Neural progenitor cell (in vitro differentiated cells): ENCODE results near the gene GSDME. TPM values are rescaled to one million over a fixed set of nuclear protein-coding genes. Genes with fewer than 3 reads are reported as not detected.

Source experiments
- DNase-seq: peaks from one replicate; pipeline ENCODE4 v3.0.0-alpha.2; 2016; ENCODE audit warnings: low spot score
- H2AFZ ChIP-seq: fragments of 200-600 bp; sonication (generic); replicated peaks from 2 replicates; pipeline ENCODE4 v1.6.1; 2016; ENCODE audit warnings: antibody characterized with exemption
- H3F3A ChIP-seq: fragments of 200-600 bp; sonication (generic); 2 replicates; pipeline ENCODE4 v1.6.1; 2016; ENCODE audit warnings: antibody characterized with exemption, low read depth
- H3K27ac ChIP-seq: fragments of 200-600 bp; sonication (generic); 2 replicates; pipeline ENCODE4 v1.5.1; 2016; ENCODE audit warnings: mild to moderate bottlenecking
- H3K27me3 ChIP-seq: fragments of 200-600 bp; sonication (generic); 2 replicates; pipeline ENCODE4 v1.6.1; 2016; ENCODE audit warnings: mild to moderate bottlenecking, moderate library complexity
- H3K36me3 ChIP-seq: fragments of 200-600 bp; sonication (generic); 2 replicates; pipeline ENCODE4 v1.5.1; 2016
- H3K4me1 ChIP-seq: fragments of 200-600 bp; sonication (generic); 2 replicates; pipeline ENCODE4 v1.6.1; 2016; ENCODE audit warnings: mixed run types
- H3K4me2 ChIP-seq: fragments of 200-600 bp; sonication (generic); 2 replicates; pipeline ENCODE4 v1.6.1; 2016
- H3K4me3 ChIP-seq: fragments of 200-600 bp; sonication (generic); 2 replicates; pipeline ENCODE4 v1.5.1; 2016
- H3K79me2 ChIP-seq: fragments of 200-600 bp; sonication (generic); 2 replicates; pipeline ENCODE4 v1.6.1; 2016; ENCODE audit warnings: low read depth
- H3K9ac ChIP-seq: fragments of 200-600 bp; sonication (generic); 2 replicates; pipeline ENCODE4 v1.6.1; 2016
- H3K9me3 ChIP-seq: fragments of 200-600 bp; sonication (generic); 2 replicates; pipeline ENCODE4 v1.5.1; 2016; ENCODE audit warnings: low read depth
- H4K20me1 ChIP-seq: fragments of 200-600 bp; sonication (generic); 2 replicates; pipeline ENCODE4 v1.6.1; 2016; ENCODE audit warnings: low read depth
- H3K27ac Mint-ChIP-seq: 3 replicates; pipeline ENCODE4 v1.8.0; 2021; ENCODE audit warnings: mixed read lengths
- H3K27me3 Mint-ChIP-seq: 2 replicates; pipeline ENCODE4 v1.8.0; 2022; ENCODE audit warnings: low read depth, mild to moderate bottlenecking, inconsistent platforms, moderate library complexity, mixed read lengths; ENCODE audit not compliant: insufficient read depth
- H3K36me3 Mint-ChIP-seq: 3 replicates; pipeline ENCODE4 v1.8.0; 2021; ENCODE audit warnings: mixed read lengths
- H3K4me1 Mint-ChIP-seq: 3 replicates; pipeline ENCODE4 v1.8.0; 2021; ENCODE audit warnings: mixed read lengths
- H3K4me3 Mint-ChIP-seq: 3 replicates; pipeline ENCODE4 v1.8.0; 2021; ENCODE audit warnings: mild to moderate bottlenecking, moderate library complexity, mixed read lengths
- H3K9me3 Mint-ChIP-seq: 3 replicates; pipeline ENCODE4 v1.8.0; 2020; ENCODE audit warnings: mixed read lengths
- CTCF ChIP-seq: fragments of 200-600 bp; sonication (generic); IDR thresholded peaks from 2 replicates; pipeline ENCODE4 v1.5.1; 2017; ENCODE audit warnings: antibody characterized with exemption, mild to moderate bottlenecking
- EZH2 ChIP-seq: fragments of 200-600 bp; sonication (generic); IDR thresholded peaks from 2 replicates; pipeline ENCODE4 v1.6.1; 2017; ENCODE audit warnings: antibody characterized with exemption, mild to moderate bottlenecking, moderate library complexity
- EZH2phosphoT487 ChIP-seq: fragments of 200-600 bp; sonication (generic); IDR thresholded peaks from 2 replicates; pipeline ENCODE4 v1.6.1; 2017; ENCODE audit warnings: antibody characterized with exemption
- total RNA-seq: library from RNA; depleted of rRNA; stranded (reverse); fragments of >200 nt; gene quantifications from 2 replicates; pipeline ENCODE4 v1.2.3, GENCODE V29; 2015; ENCODE audit warnings: low replicate concordance

GSDME gene
- total RNA-seq, 1 donor from 2014 or later, result 15.5 TPM

GRCh38 chr7:24786306-24786705 is 29.0 kb upstream of the GSDME start:
- H3K36me3 ChIP-seq, result no peaks in the 10 kb centered on the region
- H3K9ac ChIP-seq, result no peak overlapping the region
- Mint-ChIP-seq H3K4me1 (no peaks in the 10 kb centered on the region), H3K27me3 (peaks cover 8% of the 10 kb centered on the region), H3K4me3 (no peak overlapping the region), H3K27ac (no peak overlapping the region), H3K9me3 (peaks cover 23% of the 10 kb centered on the region), H3K36me3 (peaks cover 3% of the 10 kb centered on the region)
- H4K20me1 ChIP-seq, result no peaks in the 10 kb centered on the region
- no peak overlapping the region for H3K4me3 ChIP-seq
- H3K4me2 ChIP-seq, result no peak overlapping the region
- no peaks in the 10 kb centered on the region for H3K9me3 ChIP-seq
- no peaks in the 10 kb centered on the region for H3K79me2 ChIP-seq
- no peak overlapping the region for H2AFZ ChIP-seq
- DNase-seq, result no peak
- H3F3A ChIP-seq, result no peaks in the 10 kb centered on the region
- no peaks in the 10 kb centered on the region for H3K27me3 ChIP-seq
- no peak for TF ChIP-seq EZH2phosphoT487
- TF ChIP-seq EZH2, result no peak
- TF ChIP-seq CTCF, result no peak
- H3K27ac ChIP-seq, result no peak overlapping the region
- H3K4me1 ChIP-seq, result no peaks in the 10 kb centered on the region

GRCh38 chr7:24784277-24784676 is 27.0 kb upstream of the GSDME start:
- DNase-seq, result no peak
- no peak overlapping the region for H3K27ac Mint-ChIP-seq
- Histone ChIP-seq H3K9ac (no peak overlapping the region), H2AFZ (no peak overlapping the region), H3K9me3 (no peaks in the 10 kb centered on the region), H3K4me1 (no peaks in the 10 kb centered on the region), H3K27me3 (no peaks in the 10 kb centered on the region), H3K4me3 (no peak overlapping the region), H3F3A (no peaks in the 10 kb centered on the region), H3K4me2 (no peak overlapping the region), H3K36me3 (no peaks in the 10 kb centered on the region), H4K20me1 (no peaks in the 10 kb centered on the region), H3K79me2 (no peaks in the 10 kb centered on the region), H3K27ac (no peak overlapping the region)
- H3K9me3 Mint-ChIP-seq, result peaks cover 16% of the 10 kb centered on the region
- peaks cover 3% of the 10 kb centered on the region for H3K36me3 Mint-ChIP-seq
- H3K4me3 Mint-ChIP-seq, result no peak overlapping the region
- no peaks in the 10 kb centered on the region for H3K4me1 Mint-ChIP-seq
- TF ChIP-seq CTCF (no peak), EZH2phosphoT487 (no peak), EZH2 (no peak)
- H3K27me3 Mint-ChIP-seq, result peaks cover 8% of the 10 kb centered on the region

- H3K27ac Mint-ChIP-seq, result no peak overlapping the region
- no peak overlapping the region for H3K27ac ChIP-seq
- H3K4me3 ChIP-seq, result no peak overlapping the region
- H3K9me3 ChIP-seq, result no peaks in the 10 kb centered on the region
- H3F3A ChIP-seq, result no peaks in the 10 kb centered on the region
- H3K27me3 Mint-ChIP-seq, result peaks cover 8% of the 10 kb centered on the region
- H3K4me1 Mint-ChIP-seq, result no peaks in the 10 kb centered on the region
- no peaks in the 10 kb centered on the region for H3K4me1 ChIP-seq
- no peaks in the 10 kb centered on the region for H3K36me3 ChIP-seq
- TF ChIP-seq CTCF (no peak), EZH2 (no peak), EZH2phosphoT487 (no peak)
- no peak overlapping the region for H2AFZ ChIP-seq
- peaks cover 11% of the 10 kb centered on the region for H3K9me3 Mint-ChIP-seq
- no peak overlapping the region for H3K9ac ChIP-seq
- H3K79me2 ChIP-seq, result no peaks in the 10 kb centered on the region
- no peak overlapping the region for H3K4me2 ChIP-seq
- peaks cover 3% of the 10 kb centered on the region for H3K36me3 Mint-ChIP-seq
- DNase-seq, result no peak
- no peak overlapping the region for H3K4me3 Mint-ChIP-seq
- no peaks in the 10 kb centered on the region for H4K20me1 ChIP-seq
- no peaks in the 10 kb centered on the region for H3K27me3 ChIP-seq
These were observed 26.4 kb upstream of the GSDME start for GRCh38 chr7:24783698-24784097.

GRCh38 chr7:24781106-24781505 is 23.8 kb upstream of the GSDME start:
- H4K20me1 ChIP-seq, result no peaks in the 10 kb centered on the region
- H3F3A ChIP-seq, result no peaks in the 10 kb centered on the region
- no peaks in the 10 kb centered on the region for H3K4me1 Mint-ChIP-seq

More at GRCh38 chr7:24781106-24781505, 23.8 kb upstream of the GSDME start:
- no peak overlapping the region for H3K4me3 Mint-ChIP-seq
- Histone ChIP-seq H3K27me3 (no peaks in the 10 kb centered on the region), H2AFZ (no peak overlapping the region), H3K9ac (no peak overlapping the region), H3K36me3 (no peaks in the 10 kb centered on the region), H3K4me2 (no peak overlapping the region), H3K9me3 (no peaks in the 10 kb centered on the region), H3K4me3 (no peak overlapping the region), H3K27ac (no peak overlapping the region), H3K79me2 (no peaks in the 10 kb centered on the region), H3K4me1 (no peaks in the 10 kb centered on the region)
- H3K36me3 Mint-ChIP-seq, result peaks cover 3% of the 10 kb centered on the region
- H3K27ac Mint-ChIP-seq, result no peak overlapping the region
- DNase-seq, result no peak
- no peak for TF ChIP-seq CTCF
- no peak for TF ChIP-seq EZH2phosphoT487
- TF ChIP-seq EZH2, result no peak
- peaks cover 6% of the 10 kb centered on the region for H3K27me3 Mint-ChIP-seq
- H3K9me3 Mint-ChIP-seq, result peaks cover 6% of the 10 kb centered on the region
